Parathyroid adenoma (tissue), 2 donors: ENCODE data around the gene PRELID2.

Source experiments
- H2AFZ ChIP-seq: fragments of 300-600 bp; sonication (generic); one replicate; pipeline ENCODE4 v1.7.0; 2017; ENCODE audit warnings: antibody characterized with exemption, mild to moderate bottlenecking
- H3K27ac ChIP-seq: fragments of 300-600 bp; sonication (generic); one replicate; pipeline ENCODE4 v1.7.0; 2017
- H3K27me3 ChIP-seq: fragments of 300-600 bp; sonication (generic); one replicate; pipeline ENCODE4 v1.7.0; 2017; ENCODE audit warnings: low read length; ENCODE audit not compliant: control insufficient read depth, insufficient read depth
- H3K36me3 ChIP-seq: fragments of 300-600 bp; sonication (generic); one replicate; pipeline ENCODE4 v1.7.0; 2017; ENCODE audit warnings: low read length; ENCODE audit not compliant: control insufficient read depth, insufficient read depth
- H3K4me1 ChIP-seq: fragments of 300-600 bp; sonication (generic); one replicate; pipeline ENCODE4 v1.7.0; 2017; ENCODE audit warnings: control low read depth
- H3K4me2 ChIP-seq: fragments of 300-600 bp; sonication (generic); one replicate; pipeline ENCODE4 v1.7.0; 2017; ENCODE audit warnings: low read length
- H3K4me3 ChIP-seq: fragments of 300-600 bp; sonication (generic); one replicate; pipeline ENCODE4 v1.7.0; 2017; ENCODE audit warnings: low read depth, low read length
- H3K79me2 ChIP-seq: fragments of 300-600 bp; sonication (generic); one replicate; pipeline ENCODE4 v1.7.0; 2017; ENCODE audit warnings: control low read depth
- H3K9ac ChIP-seq: fragments of 300-600 bp; sonication (generic); one replicate; pipeline ENCODE4 v1.7.0; 2017; ENCODE audit warnings: mild to moderate bottlenecking
- H3K9me3 ChIP-seq: fragments of 300-600 bp; sonication (generic); one replicate; pipeline ENCODE4 v1.7.0; 2017; ENCODE audit warnings: low read length; ENCODE audit not compliant: control insufficient read depth
- CTCF ChIP-seq: fragments of 300-600 bp; sonication (generic); IDR thresholded peaks from one replicate; pipeline ENCODE4 v1.7.0; 2017; ENCODE audit warnings: antibody characterized with exemption, mild to moderate bottlenecking
- donor health status: primary hyperparathyroidism.

Gene PRELID2

GRCh38 chr5:145853781-145854376 lies 18.7 kb upstream of the PRELID2 start:
- Histone ChIP-seq H3K36me3 (no peaks in the 10 kb centered on the region), H3K4me1 (no peaks in the 10 kb centered on the region), H3K27me3 (no peaks in the 10 kb centered on the region), H3K79me2 (no peaks in the 10 kb centered on the region), H2AFZ (no peak overlapping the region), H3K9ac (no peak overlapping the region), H3K27ac (no peak overlapping the region), H3K9me3 (no peaks in the 10 kb centered on the region), H3K4me3 (no peak overlapping the region), H3K4me2 (no peak overlapping the region)
- no peak for TF ChIP-seq CTCF

GRCh38 chr5:145852990-145853389 lies 17.8 kb upstream of the PRELID2 start:
- H3K4me3 ChIP-seq = no peak overlapping the region
- TF ChIP-seq CTCF = no peak
- no peak overlapping the region for H3K27ac ChIP-seq
- H3K79me2 ChIP-seq = no peaks in the 10 kb centered on the region
- no peak overlapping the region for H3K4me2 ChIP-seq
- no peaks in the 10 kb centered on the region for H3K4me1 ChIP-seq
- no peaks in the 10 kb centered on the region for H3K27me3 ChIP-seq
- H2AFZ ChIP-seq = no peak overlapping the region
- H3K9me3 ChIP-seq = no peaks in the 10 kb centered on the region
- H3K36me3 ChIP-seq = no peaks in the 10 kb centered on the region
- no peak overlapping the region for H3K9ac ChIP-seq

GRCh38 chr5:145848854-145849253 lies 13.7 kb upstream of the PRELID2 start:
- no peak overlapping the region for H3K4me3 ChIP-seq
- H2AFZ ChIP-seq = no peak overlapping the region
- no peak overlapping the region for H3K4me2 ChIP-seq
- H3K27me3 ChIP-seq = no peaks in the 10 kb centered on the region
- H3K9me3 ChIP-seq = no peaks in the 10 kb centered on the region
- no peaks in the 10 kb centered on the region for H3K36me3 ChIP-seq
- H3K4me1 ChIP-seq = no peaks in the 10 kb centered on the region
- TF ChIP-seq CTCF = no peak
- no peak overlapping the region for H3K9ac ChIP-seq
- no peaks in the 10 kb centered on the region for H3K79me2 ChIP-seq
- H3K27ac ChIP-seq = no peak overlapping the region

GRCh38 chr5:145847499-145848497 lies 12.7 kb upstream of the PRELID2 start:
- Histone ChIP-seq H3K36me3 (no peaks in the 10 kb centered on the region), H3K27me3 (no peaks in the 10 kb centered on the region), H3K9ac (no peak overlapping the region), H3K4me1 (no peaks in the 10 kb centered on the region), H3K9me3 (no peaks in the 10 kb centered on the region), H3K4me3 (no peak overlapping the region), H3K27ac (no peak overlapping the region), H3K4me2 (no peak overlapping the region), H2AFZ (no peak overlapping the region), H3K79me2 (no peaks in the 10 kb centered on the region)
- no peak for TF ChIP-seq CTCF
